Stimulated activated naive CD4-positive, alpha-beta T cell treated with Interleukin-2 at 50 U/mL for 16 hours (primary cell): ENCODE measurements around the gene KDM3B.
"Not testable (repeated sequence)": the region's sequence is repeated elsewhere in the genome, so short reads cannot be mapped to it uniquely, and the experiment has no call there.

Experiments used
- DNase-seq: peaks from one replicate; lab custom pipeline; 2025; lab: John Stamatoyannopoulos, UW

Gene KDM3B

GRCh38 chr5:138466900-138467710, 114.6 kb downstream of the KDM3B start:
- no peak for DNase-seq

- DNase-seq = no peak
Measured at GRCh38 chr5:138467711-138468132, 115.2 kb downstream of the KDM3B start.

- DNase-seq = no peak
Measured at GRCh38 chr5:138468133-138468965, 115.9 kb downstream of the KDM3B start.

- no peak for DNase-seq
Measured at GRCh38 chr5:138468966-138469539, 116.6 kb downstream of the KDM3B start.

- no peak for DNase-seq
Measured at GRCh38 chr5:138469540-138470321, 117.2 kb downstream of the KDM3B start.

- DNase-seq = no peak
Measured at GRCh38 chr5:138470322-138471051, 118.0 kb downstream of the KDM3B start.

GRCh38 chr5:138471052-138471361, 118.5 kb downstream of the KDM3B start:
- no peak for DNase-seq

- DNase-seq = no peak
Measured at GRCh38 chr5:138472353-138472752, 119.9 kb downstream of the KDM3B start.

- DNase-seq = not testable (repeated sequence)
Measured at GRCh38 chr5:138473151-138473550, 120.7 kb downstream of the KDM3B start.

- no peak for DNase-seq
Measured at GRCh38 chr5:138476918-138477317, 124.4 kb downstream of the KDM3B start.

- DNase-seq = no peak
Measured at GRCh38 chr5:138482638-138483037, 130.2 kb downstream of the KDM3B start.
